ENCODE measurements around the gene SRPK2.
"Not testable (repeated sequence)": the region's sequence is repeated elsewhere in the genome, so short reads cannot be mapped to it uniquely, and the experiment has no call there.

SRPK2 gene

GRCh38 chr7:105268511-105269392 is 120.0 kb downstream of the SRPK2 start:
- H3K4me3 ChIP-seq (ENCODE audit: low read length): peak overlapping the region; percentile 66
- peak overlapping the region; percentile 79 for H3K9ac ChIP-seq (ENCODE audit: low read depth, low read length)
- H3K4me2 ChIP-seq (ENCODE audit: low read length): peak overlapping the region; percentile 82
- H3K27me3 ChIP-seq (ENCODE audit: control insufficient read depth, insufficient read depth, low read length): no peaks in the 10 kb centered on the region
- H3K4me1 ChIP-seq (ENCODE audit: control insufficient read depth, insufficient read depth, low read length): peaks cover 26% of the 10 kb centered on the region
- H3K36me3 ChIP-seq (ENCODE audit: insufficient read depth, low read length): no peaks in the 10 kb centered on the region
- no peaks in the 10 kb centered on the region for H3K9me3 ChIP-seq (replicated peaks; ENCODE audit: low read length)

GRCh38 chr7:105268056-105268455 is 120.7 kb downstream of the SRPK2 start:
- Histone ChIP-seq H3K4me1 (ENCODE audit: control insufficient read depth, insufficient read depth, low read length) (peaks cover 26% of the 10 kb centered on the region), H3K9ac (ENCODE audit: low read depth, low read length) (peak overlapping the region; percentile 79), H3K27me3 (ENCODE audit: control insufficient read depth, insufficient read depth, low read length) (no peaks in the 10 kb centered on the region), H3K9me3 (replicated peaks; ENCODE audit: low read length) (no peaks in the 10 kb centered on the region), H3K36me3 (ENCODE audit: insufficient read depth, low read length) (no peaks in the 10 kb centered on the region), H3K4me3 (ENCODE audit: low read length) (peak overlapping the region; percentile 66), H3K4me2 (ENCODE audit: low read length) (peak overlapping the region; percentile 82)

DNA sequence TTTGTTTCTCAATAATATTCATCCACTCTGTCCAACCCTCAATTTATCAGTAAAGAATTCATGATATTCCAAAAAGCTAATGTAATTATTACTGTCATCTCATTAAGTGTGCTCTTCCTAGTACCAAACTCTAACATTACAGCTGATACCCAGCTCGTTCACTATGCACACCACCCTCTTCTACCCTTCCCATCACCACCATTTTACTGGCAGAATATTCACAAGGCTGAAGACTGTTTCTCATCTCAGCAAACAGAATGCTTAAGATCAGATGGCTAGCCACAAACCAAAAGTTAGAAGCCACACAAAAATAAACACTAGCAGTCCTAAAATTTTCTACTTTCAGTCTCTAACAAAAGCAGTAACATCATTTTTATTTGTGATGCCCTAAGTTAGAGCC is 121.5 kb downstream of the SRPK2 start:
- Histone ChIP-seq H3K4me2 (ENCODE audit: low read length) (peak overlapping the region; percentile 82), H3K9me3 (replicated peaks; ENCODE audit: low read length) (no peaks in the 10 kb centered on the region), H3K4me1 (ENCODE audit: control insufficient read depth, insufficient read depth, low read length) (peaks cover 26% of the 10 kb centered on the region), H3K4me3 (ENCODE audit: low read length) (peak overlapping the region; percentile 50), H3K27me3 (ENCODE audit: control insufficient read depth, insufficient read depth, low read length) (no peaks in the 10 kb centered on the region), H3K9ac (ENCODE audit: low read depth, low read length) (peak overlapping the region; percentile 28), H3K36me3 (ENCODE audit: insufficient read depth, low read length) (no peaks in the 10 kb centered on the region)

- Histone ChIP-seq H3K4me2 (ENCODE audit: low read length) (no peak overlapping the region), H3K9me3 (replicated peaks; ENCODE audit: low read length) (no peaks in the 10 kb centered on the region), H3K4me3 (ENCODE audit: low read length) (no peak overlapping the region), H3K9ac (ENCODE audit: low read depth, low read length) (no peak overlapping the region), H3K27me3 (ENCODE audit: control insufficient read depth, insufficient read depth, low read length) (no peaks in the 10 kb centered on the region), H3K36me3 (ENCODE audit: insufficient read depth, low read length) (no peaks in the 10 kb centered on the region), H3K4me1 (ENCODE audit: control insufficient read depth, insufficient read depth, low read length) (peaks cover 27% of the 10 kb centered on the region)
Measured at GRCh38 chr7:105264707-105265106, 124.0 kb downstream of the SRPK2 start.

DNA sequence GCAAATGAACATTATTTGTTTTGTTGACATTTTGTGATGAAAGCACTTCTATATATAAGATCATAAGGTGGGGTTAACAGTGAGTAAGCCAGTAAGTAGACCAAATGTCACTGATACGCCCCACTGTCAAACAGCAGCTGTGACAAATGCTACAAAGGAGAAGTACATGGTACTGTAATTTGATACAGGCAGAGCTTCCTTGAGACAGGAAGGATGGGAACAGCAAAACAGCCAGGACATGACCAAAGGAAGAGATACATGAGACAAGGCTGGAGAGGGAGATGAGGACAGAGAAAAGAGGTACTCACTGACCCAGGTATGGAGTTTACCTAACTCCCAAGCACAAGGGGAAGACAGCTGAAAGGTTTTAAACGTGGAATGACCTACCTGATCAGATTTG is 127.0 kb downstream of the SRPK2 start:
- H3K4me1 ChIP-seq (ENCODE audit: control insufficient read depth, insufficient read depth, low read length): peaks cover 14% of the 10 kb centered on the region
- no peaks in the 10 kb centered on the region for H3K27me3 ChIP-seq (ENCODE audit: control insufficient read depth, insufficient read depth, low read length)
- H3K4me3 ChIP-seq (ENCODE audit: low read length): no peak overlapping the region
- H3K9ac ChIP-seq (ENCODE audit: low read depth, low read length): no peak overlapping the region
- no peaks in the 10 kb centered on the region for H3K9me3 ChIP-seq (replicated peaks; ENCODE audit: low read length)
- no peak overlapping the region for H3K4me2 ChIP-seq (ENCODE audit: low read length)
- H3K36me3 ChIP-seq (ENCODE audit: insufficient read depth, low read length): no peaks in the 10 kb centered on the region

GRCh38 chr7:105260201-105260871 is 128.4 kb downstream of the SRPK2 start:
- H3K4me3 ChIP-seq (ENCODE audit: low read length); H3K27me3 ChIP-seq (ENCODE audit: control insufficient read depth, insufficient read depth, low read length): not testable (repeated sequence)

DNA sequence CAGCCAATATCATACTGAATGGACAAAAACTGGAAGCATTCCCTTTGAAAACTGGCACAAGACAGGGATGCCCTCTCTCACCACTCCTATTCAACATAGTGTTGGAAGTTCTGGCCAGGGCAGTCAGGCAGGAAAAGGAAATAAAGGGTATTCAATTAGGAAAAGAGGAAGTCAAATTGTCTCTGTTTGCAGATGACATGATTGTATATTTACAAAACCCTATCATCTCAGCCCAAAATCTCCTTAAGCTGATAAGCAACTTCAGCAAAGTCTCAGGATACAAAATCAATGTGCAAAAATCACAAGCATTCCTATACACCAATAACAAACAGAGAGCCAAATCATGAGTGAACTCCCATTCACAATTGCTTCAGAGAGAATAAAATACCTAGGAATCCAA is 129.8 kb downstream of the SRPK2 start:
- not testable (repeated sequence) for H3K4me2 ChIP-seq (ENCODE audit: low read length); H3K4me3 ChIP-seq (ENCODE audit: low read length); H3K27me3 ChIP-seq (ENCODE audit: control insufficient read depth, insufficient read depth, low read length); H3K36me3 ChIP-seq (ENCODE audit: insufficient read depth, low read length); H3K9me3 ChIP-seq (replicated peaks; ENCODE audit: low read length); H3K9ac ChIP-seq (ENCODE audit: low read depth, low read length)
- H3K4me1 ChIP-seq (ENCODE audit: control insufficient read depth, insufficient read depth, low read length): peaks cover 14% of the 10 kb centered on the region

More at GRCh38 chr7:105260201-105260871, 128.4 kb downstream of the SRPK2 start:
- not testable (repeated sequence) for H3K4me2 ChIP-seq (ENCODE audit: low read length); H3K36me3 ChIP-seq (ENCODE audit: insufficient read depth, low read length); H3K9ac ChIP-seq (ENCODE audit: low read depth, low read length); H3K9me3 ChIP-seq (replicated peaks; ENCODE audit: low read length)
- peaks cover 14% of the 10 kb centered on the region for H3K4me1 ChIP-seq (ENCODE audit: control insufficient read depth, insufficient read depth, low read length)

DNA sequence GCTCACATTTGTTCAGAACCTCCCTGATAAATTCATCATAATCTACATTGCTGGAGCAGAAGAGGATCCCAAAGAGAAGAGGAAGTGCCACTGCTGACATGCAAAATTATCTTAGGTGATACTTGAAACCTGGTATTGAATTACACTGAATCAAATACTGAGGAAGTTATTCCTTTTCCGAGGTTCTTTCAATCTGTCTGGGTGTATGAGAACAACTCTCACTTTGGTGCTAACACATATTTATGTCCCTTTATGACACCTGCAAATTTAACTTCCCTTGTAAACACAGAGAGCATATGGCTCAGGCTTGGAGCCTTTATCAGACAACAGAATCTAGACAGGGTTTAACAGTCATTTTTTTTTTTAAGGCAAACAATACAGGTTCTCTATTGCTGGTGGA is 131.4 kb downstream of the SRPK2 start:
- H3K27me3 ChIP-seq (ENCODE audit: control insufficient read depth, insufficient read depth, low read length): no peaks in the 10 kb centered on the region
- H3K4me2 ChIP-seq (ENCODE audit: low read length): no peak overlapping the region
- H3K36me3 ChIP-seq (ENCODE audit: insufficient read depth, low read length): no peaks in the 10 kb centered on the region
- no peaks in the 10 kb centered on the region for H3K9me3 ChIP-seq (replicated peaks; ENCODE audit: low read length)
- peaks cover 14% of the 10 kb centered on the region for H3K4me1 ChIP-seq (ENCODE audit: control insufficient read depth, insufficient read depth, low read length)
- no peak overlapping the region for H3K4me3 ChIP-seq (ENCODE audit: low read length)
- no peak overlapping the region for H3K9ac ChIP-seq (ENCODE audit: low read depth, low read length)

GRCh38 chr7:105256761-105257231 is 131.9 kb downstream of the SRPK2 start:
- Histone ChIP-seq H3K9me3 (replicated peaks; ENCODE audit: low read length) (no peaks in the 10 kb centered on the region), H3K4me3 (ENCODE audit: low read length) (no peak overlapping the region), H3K9ac (ENCODE audit: low read depth, low read length) (no peak overlapping the region), H3K27me3 (ENCODE audit: control insufficient read depth, insufficient read depth, low read length) (no peaks in the 10 kb centered on the region), H3K4me2 (ENCODE audit: low read length) (no peak overlapping the region), H3K36me3 (ENCODE audit: insufficient read depth, low read length) (no peaks in the 10 kb centered on the region), H3K4me1 (ENCODE audit: control insufficient read depth, insufficient read depth, low read length) (peaks cover 12% of the 10 kb centered on the region)

GRCh38 chr7:105250706-105251105 is 138.0 kb downstream of the SRPK2 start:
- Histone ChIP-seq H3K27me3 (ENCODE audit: control insufficient read depth, insufficient read depth, low read length) (no peaks in the 10 kb centered on the region), H3K9me3 (replicated peaks; ENCODE audit: low read length) (no peaks in the 10 kb centered on the region), H3K36me3 (ENCODE audit: insufficient read depth, low read length) (no peaks in the 10 kb centered on the region), H3K4me2 (ENCODE audit: low read length) (no peak overlapping the region), H3K4me3 (ENCODE audit: low read length) (no peak overlapping the region), H3K4me1 (ENCODE audit: control insufficient read depth, insufficient read depth, low read length) (peaks cover 17% of the 10 kb centered on the region), H3K9ac (ENCODE audit: low read depth, low read length) (no peak overlapping the region)

DNA sequence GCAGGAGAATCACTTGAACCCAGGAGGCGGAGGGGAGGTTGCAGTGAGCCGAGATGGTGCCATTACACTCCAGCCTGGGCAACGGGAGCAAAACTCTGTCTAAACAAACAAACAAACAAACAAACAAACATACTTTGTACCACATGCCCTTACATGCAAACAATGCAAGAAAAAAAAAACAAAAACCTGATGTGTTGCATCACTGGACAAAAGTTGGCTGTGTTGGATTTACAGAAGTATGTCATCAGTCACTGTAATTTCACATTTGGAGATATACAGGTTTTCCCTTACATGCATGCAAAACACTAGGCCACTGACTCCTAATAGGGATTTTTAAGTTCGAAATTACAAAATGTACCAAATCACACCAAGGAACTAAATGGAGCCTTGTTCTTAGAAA is 138.5 kb downstream of the SRPK2 start:
- no peaks in the 10 kb centered on the region for H3K27me3 ChIP-seq (ENCODE audit: control insufficient read depth, insufficient read depth, low read length)

More for the DNA sequence above, 138.5 kb downstream of the SRPK2 start:
- Histone ChIP-seq H3K36me3 (ENCODE audit: insufficient read depth, low read length) (no peaks in the 10 kb centered on the region), H3K4me1 (ENCODE audit: control insufficient read depth, insufficient read depth, low read length) (peaks cover 21% of the 10 kb centered on the region), H3K9ac (ENCODE audit: low read depth, low read length) (no peak overlapping the region), H3K9me3 (replicated peaks; ENCODE audit: low read length) (no peaks in the 10 kb centered on the region), H3K4me3 (ENCODE audit: low read length) (no peak overlapping the region), H3K4me2 (ENCODE audit: low read length) (no peak overlapping the region)
